HEK293 (cell line): ENCODE results near the gene ZNF18.

Experiments used
- ATF2 ChIP-seq: fragments of 450-650 bp; formaldehyde crosslinking; IDR thresholded peaks from 2 replicates; pipeline ENCODE4 v1.5.1; 2016; ENCODE audit warnings: missing biosample characterization, missing genetic modification characterization, low read depth
- CTCF ChIP-seq: fragments of 450-650 bp; formaldehyde crosslinking; IDR thresholded peaks from 2 replicates; pipeline ENCODE4 v1.5.1; 2016; ENCODE audit warnings: missing biosample characterization, missing genetic modification characterization
- YY1 ChIP-seq: fragments of 450-650 bp; formaldehyde crosslinking; IDR thresholded peaks from 2 replicates; pipeline ENCODE4 v1.5.1; 2018; ENCODE audit warnings: missing biosample characterization, missing genetic modification characterization
- ZIC2 ChIP-seq: fragments of 450-650 bp; formaldehyde crosslinking; IDR thresholded peaks from 2 replicates; pipeline ENCODE4 v1.5.1; 2016; ENCODE audit warnings: missing biosample characterization, missing genetic modification characterization
- ZNF121 ChIP-seq: fragments of 450-650 bp; formaldehyde crosslinking; IDR thresholded peaks from 2 replicates; pipeline ENCODE4 v1.5.1; 2016; ENCODE audit warnings: missing biosample characterization, missing genetic modification characterization
- ZNF157 ChIP-seq: fragments of 450-650 bp; formaldehyde crosslinking; IDR thresholded peaks from 2 replicates; pipeline ENCODE4 v1.5.1; 2016; ENCODE audit warnings: missing biosample characterization, missing genetic modification characterization
- ZNF274 ChIP-seq, 2 experiments: fragments of 200-500 bp in 1 of 2; fragments of 450-650 bp in 1 of 2; sonication (Bioruptor generic) in 1 of 2; formaldehyde crosslinking in 1 of 2; IDR thresholded peaks; 2 replicates each; pipeline versions ENCODE4 v1.5.1 to v1.6.1; 2014 to 2016; ENCODE audit warnings: borderline replicate concordance in 1 of 2, inconsistent platforms in 1 of 2, low read length in 1 of 2, missing biosample characterization in 1 of 2, missing genetic modification characterization in 1 of 2
- ZNF292 ChIP-seq: fragments of 450-650 bp; formaldehyde crosslinking; IDR thresholded peaks from 2 replicates; pipeline ENCODE4 v1.5.1; 2016; ENCODE audit warnings: low read depth, missing biosample characterization, missing genetic modification characterization, borderline replicate concordance
- ZNF433 ChIP-seq: fragments of 450-650 bp; formaldehyde crosslinking; IDR thresholded peaks from 2 replicates; pipeline ENCODE4 v1.5.1; 2016; ENCODE audit warnings: missing biosample characterization, missing genetic modification characterization, low read depth
- ZNF510 ChIP-seq: fragments of 450-650 bp; formaldehyde crosslinking; IDR thresholded peaks from 2 replicates; pipeline ENCODE4 v1.5.1; 2018; ENCODE audit warnings: mild to moderate bottlenecking, missing genetic modification characterization, missing biosample characterization; ENCODE audit not compliant: insufficient replicate concordance
- ZNF560 ChIP-seq: fragments of 450-650 bp; formaldehyde crosslinking; IDR thresholded peaks from 2 replicates; pipeline ENCODE4 v1.5.1; 2017; ENCODE audit warnings: missing biosample characterization, missing genetic modification characterization, borderline replicate concordance
- ZNF585B ChIP-seq: fragments of 450-650 bp; formaldehyde crosslinking; IDR thresholded peaks from 2 replicates; pipeline ENCODE4 v1.5.1; 2016; ENCODE audit warnings: missing biosample characterization, missing genetic modification characterization
- ZNF843 ChIP-seq: fragments of 450-650 bp; formaldehyde crosslinking; IDR thresholded peaks from 2 replicates; pipeline ENCODE4 v1.5.1; 2016; ENCODE audit warnings: missing biosample characterization, missing genetic modification characterization

- TF ChIP-seq CTCF (tag by site-specific recombination) (no peak), ZNF433 (tag by site-specific recombination) (no peak), YY1 (tag by site-specific recombination) (no peak), ZNF121 (no peak), ZNF292 (tag by site-specific recombination) (no peak), ZIC2 (tag by site-specific recombination) (no peak), ZNF510 (tag by site-specific recombination) (no peak), ZNF560 (tag by site-specific recombination) (no peak), ZNF274 (IDR thresholded peaks at IDR 0.05; ENCODE audit: low read length) (no peak), ZNF274 (tag by site-specific recombination; IDR thresholded peaks at IDR 0.05; ENCODE audit: borderline replicate concordance) (no peak), ATF2 (tag by site-specific recombination) (no peak), ZNF157 (no peak), ZNF843 (no peak), ZNF585B (tag by site-specific recombination) (no peak)
Observed at GRCh38 chr17:11954936-11955335, 42.3 kb downstream of the ZNF18 start.
